ENCODE data around the gene TP53I13.

DNA sequence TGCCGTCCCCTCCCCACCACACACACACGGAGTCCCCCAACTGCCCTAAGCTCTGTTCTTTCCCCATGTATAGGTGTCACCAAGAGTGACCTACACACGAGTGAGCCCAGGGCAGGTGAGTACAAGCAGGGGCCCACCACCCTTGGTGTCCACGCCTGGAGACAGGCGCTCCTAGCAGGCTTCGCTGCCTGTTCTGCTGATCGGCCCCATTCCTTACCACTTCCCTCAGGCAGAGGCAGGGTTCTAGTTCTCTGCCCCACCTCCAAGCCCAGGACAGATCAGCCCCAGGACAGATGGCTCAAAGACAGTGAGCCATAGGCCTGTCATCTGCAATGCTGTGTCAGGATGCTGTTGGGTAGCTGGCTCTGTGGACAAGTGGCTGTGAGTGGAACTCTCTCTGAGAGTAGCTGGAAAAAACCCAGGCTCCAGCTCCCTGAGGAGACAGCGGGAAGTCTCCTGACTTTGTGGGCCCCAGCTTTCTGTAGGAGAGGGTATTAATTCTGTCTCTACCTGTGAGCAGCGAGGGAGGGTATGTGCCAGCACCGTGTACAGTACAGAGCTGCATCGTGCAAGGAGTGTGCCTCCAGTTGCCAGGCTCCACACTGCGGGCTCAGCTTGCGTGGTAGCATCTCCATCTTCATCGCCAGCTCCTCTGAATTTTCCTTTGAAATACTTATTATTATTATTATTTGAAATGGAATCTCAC, 897 bp downstream of the TP53I13 start:
- no peak for TF ChIP-seq ZFP30 (CRISPR knock-in tag; IDR thresholded peaks at IDR 0.05)
- no peak for TF ChIP-seq ZNF70 (CRISPR knock-in tag; IDR thresholded peaks at IDR 0.05)
- TF ChIP-seq, protein P1, sequence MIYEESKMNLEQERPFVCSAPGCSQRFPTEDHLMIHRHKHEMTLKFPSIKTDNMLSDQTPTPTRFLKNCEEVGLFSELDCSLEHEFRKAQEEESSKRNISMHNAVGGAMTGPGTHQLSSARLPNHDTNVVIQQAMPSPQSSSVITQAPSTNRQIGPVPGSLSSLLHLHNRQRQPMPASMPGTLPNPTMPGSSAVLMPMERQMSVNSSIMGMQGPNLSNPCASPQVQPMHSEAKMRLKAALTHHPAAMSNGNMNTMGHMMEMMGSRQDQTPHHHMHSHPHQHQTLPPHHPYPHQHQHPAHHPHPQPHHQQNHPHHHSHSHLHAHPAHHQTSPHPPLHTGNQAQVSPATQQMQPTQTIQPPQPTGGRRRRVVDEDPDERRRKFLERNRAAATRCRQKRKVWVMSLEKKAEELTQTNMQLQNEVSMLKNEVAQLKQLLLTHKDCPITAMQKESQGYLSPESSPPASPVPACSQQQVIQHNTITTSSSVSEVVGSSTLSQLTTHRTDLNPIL (CRISPR knock-in tag; IDR thresholded peaks at IDR 0.05; ENCODE audit: low read depth) = no peak

Measured in SK-N-SH treated with all-trans-retinoic acid at 6 μM for 48 hours (cell line).